HepG2 (cell line): ENCODE measurements around the gene SH3PXD2A. TPM values are rescaled to one million over a fixed set of nuclear protein-coding genes. Genes with fewer than 3 reads are reported as not detected.

Experiments used
- BATF2 ChIP-seq: sonication (generic); formaldehyde crosslinking; IDR thresholded peaks from 2 replicates; pipeline ENCODE4 v1.8.0; 2022; ENCODE audit warnings: mild to moderate bottlenecking, missing genetic modification reagents, moderate library complexity
- CEBPZ ChIP-seq: IDR thresholded peaks from 2 replicates; pipeline ENCODE4 v1.6.1; 2012; ENCODE audit warnings: low read length, improper control_type of control experiment
- DDIT3 ChIP-seq: sonication (generic); formaldehyde crosslinking; IDR thresholded peaks from 2 replicates; pipeline ENCODE4 v1.4.0; 2020; ENCODE audit warnings: mild to moderate bottlenecking, missing genetic modification reagents
- FIP1L1 ChIP-seq: fragments of 200-400 bp; formaldehyde crosslinking; IDR thresholded peaks from 2 replicates; pipeline ENCODE4 v1.6.1; 2018; ENCODE audit warnings: low read depth, mild to moderate bottlenecking, low read length, moderate library complexity, borderline replicate concordance; ENCODE audit not compliant: insufficient read depth
- FOSL2 ChIP-seq: sonication (generic); formaldehyde crosslinking; IDR thresholded peaks from 2 replicates; pipeline ENCODE4 v1.4.0; 2020; ENCODE audit warnings: missing genetic modification reagents
- FOXP1 ChIP-seq, 2 experiments: fragments of 450-650 bp in 1 of 2; IDR thresholded peaks; 2 replicates each; pipeline ENCODE4 v1.6.1; 2017 to 2018; ENCODE audit warnings: antibody characterized with exemption in 1 of 2
- GLI4 ChIP-seq: sonication (generic); formaldehyde crosslinking; IDR thresholded peaks from 2 replicates; pipeline ENCODE4 v1.5.1; 2020; ENCODE audit warnings: missing genetic modification reagents, mild to moderate bottlenecking, moderate library complexity, borderline replicate concordance
- HCFC1 ChIP-seq: fragments of 150-350 bp; IDR thresholded peaks from 2 replicates; pipeline ENCODE4 v1.6.1; 2014; ENCODE audit warnings: low read depth, low read length
- IRF9 ChIP-seq: sonication (generic); formaldehyde crosslinking; IDR thresholded peaks from 2 replicates; pipeline ENCODE4 v1.8.0; 2022; ENCODE audit warnings: missing genetic modification reagents, mild to moderate bottlenecking, borderline replicate concordance
- MXI1 ChIP-seq: IDR thresholded peaks from 3 replicates; pipeline ENCODE4 v1.6.1; 2012; ENCODE audit warnings: low read depth, low read length, inconsistent platforms, borderline replicate concordance
- NFKBIZ ChIP-seq: IDR thresholded peaks from 2 replicates; pipeline ENCODE4 v1.6.1; 2018; ENCODE audit warnings: missing genetic modification reagents, missing compliant biosample characterization
- NR0B2 ChIP-seq: sonication (generic); formaldehyde crosslinking; IDR thresholded peaks from 2 replicates; pipeline ENCODE4 v1.4.0; 2020; ENCODE audit warnings: mild to moderate bottlenecking, missing genetic modification reagents
- PRPF4 ChIP-seq: fragments of 200-400 bp; formaldehyde crosslinking; IDR thresholded peaks from 2 replicates; pipeline ENCODE4 v1.6.1; 2016; ENCODE audit warnings: low read length, low read depth; ENCODE audit not compliant: poor library complexity, severe bottlenecking
- RAD21 ChIP-seq: fragments of 450-650 bp; formaldehyde crosslinking; IDR thresholded peaks from 2 replicates; pipeline ENCODE4 v1.5.0; 2020; ENCODE audit warnings: mild to moderate bottlenecking
- RFX3 ChIP-seq: IDR thresholded peaks from 2 replicates; pipeline ENCODE4 v1.6.1; 2016; ENCODE audit warnings: missing biosample characterization, missing genetic modification reagents
- SETDB1 ChIP-seq: sonication (generic); formaldehyde crosslinking; IDR thresholded peaks from 2 replicates; pipeline ENCODE4 v1.5.1; 2020; ENCODE audit warnings: missing genetic modification reagents, mild to moderate bottlenecking, borderline replicate concordance
- YY1 ChIP-seq: IDR thresholded peaks from 2 replicates; pipeline ENCODE4 v1.6.1; 2011; ENCODE audit warnings: low read length, low read depth, moderate library complexity, mild to moderate bottlenecking; ENCODE audit not compliant: insufficient read depth, insufficient replicate concordance
- ZBTB10 ChIP-seq: sonication (generic); formaldehyde crosslinking; IDR thresholded peaks from 2 replicates; pipeline ENCODE4 v1.4.0; 2020; ENCODE audit warnings: missing genetic modification reagents, borderline replicate concordance
- ZMYM4 ChIP-seq: sonication (generic); formaldehyde crosslinking; IDR thresholded peaks from 2 replicates; pipeline ENCODE4 v1.8.1; 2023; ENCODE audit warnings: mild to moderate bottlenecking, missing genetic modification reagents
- ZNF326 ChIP-seq: sonication (generic); formaldehyde crosslinking; IDR thresholded peaks from 2 replicates; pipeline ENCODE4 v1.4.0; 2020; ENCODE audit warnings: missing genetic modification reagents, borderline replicate concordance
- ZNF33B ChIP-seq: sonication (generic); formaldehyde crosslinking; IDR thresholded peaks from 2 replicates; pipeline ENCODE4 v1.5.1; 2020; ENCODE audit warnings: mild to moderate bottlenecking, missing genetic modification reagents
- polyA plus RNA-seq, 8 experiments: library from polyadenylated mRNA; depleted of rRNA in 3 of 8; stranded (reverse) in 7 of 8; unstranded in 1 of 8; fragments of >200 nt; fragmentation: Illumina TruSeq in 4 of 8; extraction: Trizol in 4 of 8; gene quantifications; 2 replicates each; pipeline versions ENCODE4 v1.2.1 to v1.2.3, GENCODE V29; 2011 to 2016; ENCODE audit warnings: low read depth in 4 of 8, missing spikeins in 1 of 8, mixed read lengths in 1 of 8; ENCODE audit not compliant: insufficient read depth in 1 of 8
- total RNA-seq, 5 experiments: library from RNA; depleted of rRNA; stranded (reverse); fragments of >200 nt; fragmentation: Illumina TruSeq; extraction: Trizol; gene quantifications; 2 replicates each; pipeline ENCODE4 v1.2.3, GENCODE V29; 2016; ENCODE audit warnings: low read depth in 1 of 5

SH3PXD2A gene
- total and polyA plus RNA-seq, 2 of the 13 experiments (the other 11 are each of a cell fraction or from before 2014, with no cell fraction given): 11.1 to 11.3 TPM

GRCh38 chr10:103781329-103782061 is 73.9 kb downstream of the SH3PXD2A start (continued):
- no peak for TF ChIP-seq SETDB1
- no peak for TF ChIP-seq HCFC1
- no peak for TF ChIP-seq PRPF4
- no peak for TF ChIP-seq MXI1
- TF ChIP-seq CEBPZ: no peak
- TF ChIP-seq GLI4 (CRISPR knock-in tag): no peak
- no peak for TF ChIP-seq ZNF33B (CRISPR knock-in tag)
- no peak for TF ChIP-seq BATF2
- TF ChIP-seq FOXP1 (IDR thresholded peaks at IDR 0.05): no peak
- 0 out of 2 replicates have a peak, but pooled peaks have one; percentile 31 for TF ChIP-seq FOXP1 (CRISPR knock-in tag; IDR thresholded peaks at IDR 0.05)
- no peak for TF ChIP-seq RFX3 (CRISPR knock-in tag)
- TF ChIP-seq ZBTB10: no peak
- TF ChIP-seq NR0B2 (CRISPR knock-in tag): no peak
- no peak for TF ChIP-seq FIP1L1
- no peak for TF ChIP-seq ZNF326
- no peak for TF ChIP-seq ZMYM4 (CRISPR knock-in tag)
- TF ChIP-seq IRF9 (CRISPR knock-in tag): no peak
- TF ChIP-seq RAD21 (CRISPR knock-in tag): 0 out of 2 replicates have a peak, but pooled peaks have one; percentile 49
- peak; percentile 85 for TF ChIP-seq FOSL2
- no peak for TF ChIP-seq NFKBIZ
- no peak for TF ChIP-seq DDIT3
- no peak for TF ChIP-seq YY1
